Measurements from ENCODE around the gene AGL. TPM values are rescaled to one million over a fixed set of nuclear protein-coding genes. Genes with fewer than 3 reads are reported as not detected.
"Not testable (repeated sequence)": the region's sequence is repeated elsewhere in the genome, so short reads cannot be mapped to it uniquely, and the experiment has no call there.

AGL gene
- total RNA-seq, 1 donor from 2014 or later = 26.4 TPM

DNA sequence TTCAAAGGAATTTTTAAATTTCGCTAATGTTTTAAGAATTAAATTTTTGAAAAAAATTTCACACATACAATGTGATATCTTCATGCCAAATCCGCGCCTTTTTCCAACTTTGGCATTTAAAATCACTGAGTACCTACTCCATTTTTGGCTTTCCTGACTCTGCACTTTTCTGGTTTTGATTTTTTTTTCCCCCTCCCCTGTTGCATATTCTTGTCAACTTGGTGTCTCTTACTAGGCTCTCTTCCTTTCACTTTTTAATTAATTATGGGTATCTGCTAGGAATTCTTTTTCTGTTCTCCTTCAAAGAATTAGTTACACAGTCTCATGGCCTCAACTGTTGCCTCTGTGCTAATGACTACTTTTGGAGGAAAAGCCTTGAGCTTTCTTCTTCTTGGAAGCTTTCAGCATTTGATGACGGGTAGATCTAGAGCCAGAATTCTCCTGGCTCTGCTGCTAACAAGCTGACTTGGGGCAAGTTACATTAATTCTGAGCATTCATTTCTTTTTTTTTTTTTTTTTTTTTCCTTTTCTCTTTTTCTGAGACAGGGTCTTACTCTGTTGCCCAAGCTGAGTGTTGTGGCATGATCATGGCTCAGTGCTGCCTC, 1.8 kb downstream of the AGL start:
- DNase-seq (ENCODE audit: low spot score) = no peak

DNA sequence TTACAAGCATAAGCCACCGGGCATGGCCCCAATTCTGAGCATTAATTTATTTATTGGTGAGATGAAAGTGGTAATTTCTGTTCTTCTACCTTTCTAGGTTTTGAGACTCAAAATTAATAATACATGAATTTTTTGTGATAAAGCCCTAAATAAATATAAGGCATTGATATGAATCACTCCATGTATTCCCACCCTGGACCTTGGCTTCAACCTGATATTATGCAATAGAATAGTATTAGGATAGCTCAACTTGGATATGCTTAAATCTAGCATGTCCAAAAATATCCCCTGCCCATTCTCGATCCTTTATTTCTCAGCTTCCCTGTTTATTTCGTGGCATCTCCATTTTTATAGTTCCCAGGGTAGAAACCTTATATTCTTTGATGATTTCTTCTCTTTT, 2.5 kb downstream of the AGL start:
- no peak for DNase-seq (ENCODE audit: low spot score)

DNA sequence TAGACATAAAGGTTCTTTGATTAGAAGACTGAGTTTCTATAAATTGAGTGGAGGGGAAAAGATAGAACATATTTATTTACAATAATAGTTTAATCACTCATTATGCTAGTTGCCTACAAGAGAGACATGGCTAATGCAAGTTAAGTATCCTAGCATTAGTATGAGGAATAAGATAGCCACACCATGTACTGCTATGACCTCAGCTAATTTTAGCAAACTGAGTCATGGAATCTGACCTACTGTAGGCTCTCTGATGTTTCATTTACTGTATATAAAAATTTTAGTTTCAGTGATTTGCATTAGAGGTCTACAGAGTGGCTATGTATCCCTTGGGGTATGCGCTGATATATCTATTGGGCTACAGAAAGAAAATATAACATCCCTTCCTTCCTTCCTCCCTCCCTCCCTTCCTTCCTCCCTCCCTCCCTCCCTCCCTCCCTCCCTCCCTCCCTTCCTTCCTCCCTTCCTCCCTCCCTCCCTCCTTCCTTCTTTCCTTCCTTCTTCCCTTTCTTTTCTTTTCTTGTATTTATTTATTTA, 5.8 kb downstream of the AGL start:
- no peak for DNase-seq (ENCODE audit: low spot score)

DNA sequence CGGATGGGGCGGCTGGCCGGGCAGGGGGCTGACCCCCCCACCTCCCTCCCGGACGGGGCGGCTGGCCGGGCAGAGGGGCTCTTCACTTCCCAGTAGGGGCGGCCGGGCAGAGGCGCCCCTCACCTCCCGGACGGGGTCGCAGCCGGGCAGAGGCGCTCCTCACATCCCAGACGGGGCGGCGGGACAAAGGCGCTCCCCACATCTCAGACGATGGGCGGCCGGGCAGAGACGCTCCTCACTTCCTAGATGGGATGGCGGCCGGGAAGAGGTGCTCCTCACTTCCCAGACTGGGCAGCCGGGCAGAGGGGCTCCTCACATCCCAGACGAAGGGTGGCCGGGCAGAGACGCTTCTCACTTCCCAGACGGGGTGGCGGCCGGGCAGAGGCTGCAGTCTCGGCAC, 6.9 kb downstream of the AGL start:
- not testable (repeated sequence) for DNase-seq (ENCODE audit: low spot score)

DNA sequence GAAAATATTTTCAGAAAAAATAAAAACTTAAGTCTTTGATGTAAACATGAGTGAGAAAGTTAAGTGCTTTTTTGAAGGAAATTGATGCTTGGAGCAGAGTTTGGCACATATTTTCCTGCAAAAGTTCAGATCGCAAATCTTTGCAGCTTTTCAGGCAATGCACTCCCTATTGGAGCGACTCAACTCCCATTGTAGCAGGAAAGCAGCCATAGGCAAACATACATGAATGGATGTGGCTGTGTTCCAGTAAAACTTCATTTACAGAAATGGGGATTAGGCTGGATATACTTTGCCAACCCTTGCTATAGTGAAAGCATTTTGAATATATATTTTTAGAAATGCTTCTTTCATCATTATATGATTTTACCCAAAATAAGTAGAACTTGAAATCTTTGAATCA, 8.1 kb downstream of the AGL start:
- no peak for DNase-seq (ENCODE audit: low spot score)

DNA sequence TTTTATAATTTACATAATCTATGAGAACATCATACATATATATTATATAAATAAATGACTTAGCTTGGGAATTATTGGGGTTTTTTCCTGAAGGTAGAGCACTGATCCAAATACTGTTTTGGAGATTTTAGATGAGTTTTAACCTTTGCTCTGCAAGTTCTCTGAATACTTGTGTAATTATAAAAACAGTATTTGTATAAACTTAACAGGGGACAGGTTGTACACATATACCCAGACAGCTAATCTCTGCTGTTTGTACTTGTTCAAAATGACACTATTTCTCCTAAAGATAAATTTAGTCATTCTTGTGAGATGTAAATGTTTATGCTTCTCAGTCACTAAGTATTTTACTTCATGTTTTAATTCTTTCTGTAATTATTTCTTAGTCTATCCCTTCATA, 8.7 kb downstream of the AGL start:
- no peak for DNase-seq (ENCODE audit: low spot score)

DNA sequence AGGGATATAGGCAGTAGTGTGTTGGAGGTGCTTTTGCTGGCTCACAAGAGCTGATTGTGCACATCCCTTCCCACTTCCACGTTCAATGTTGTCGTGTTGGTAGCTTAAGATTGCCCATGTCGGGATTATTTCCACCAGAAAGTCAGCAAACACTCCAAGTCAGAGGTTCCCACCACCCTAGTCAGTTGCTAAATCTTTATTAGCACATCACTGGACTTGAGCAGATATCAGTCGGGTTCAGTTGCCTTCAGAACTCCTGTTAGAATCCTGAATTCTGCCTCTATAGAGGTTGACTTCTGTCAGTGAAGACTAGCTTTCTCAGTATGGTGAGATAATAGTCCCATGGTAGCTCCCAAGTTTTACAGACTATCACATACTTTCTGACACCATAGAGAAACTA, 10.5 kb downstream of the AGL start:
- no peak for DNase-seq (ENCODE audit: low spot score)

DNA sequence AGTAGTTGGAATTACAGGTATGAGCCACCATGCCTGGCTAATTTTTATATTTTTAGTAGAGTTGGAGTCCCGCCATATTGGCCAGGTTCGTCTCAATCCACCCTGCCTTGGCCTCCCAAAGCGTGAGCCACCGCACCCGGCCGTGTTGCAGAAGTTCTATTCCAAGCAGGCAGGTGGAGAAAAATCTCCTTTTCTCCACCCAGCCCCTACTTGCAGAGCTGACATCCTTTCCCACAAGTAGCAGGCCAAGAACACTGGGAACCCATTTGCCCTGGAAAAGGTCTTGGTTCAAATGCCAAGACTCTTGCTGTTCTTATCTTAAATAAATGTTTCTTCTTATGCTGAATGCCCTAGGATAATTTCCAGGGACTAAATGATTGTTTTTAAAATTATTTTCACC, 17.5 kb downstream of the AGL start:
- DNase-seq (ENCODE audit: low spot score) = no peak

DNA sequence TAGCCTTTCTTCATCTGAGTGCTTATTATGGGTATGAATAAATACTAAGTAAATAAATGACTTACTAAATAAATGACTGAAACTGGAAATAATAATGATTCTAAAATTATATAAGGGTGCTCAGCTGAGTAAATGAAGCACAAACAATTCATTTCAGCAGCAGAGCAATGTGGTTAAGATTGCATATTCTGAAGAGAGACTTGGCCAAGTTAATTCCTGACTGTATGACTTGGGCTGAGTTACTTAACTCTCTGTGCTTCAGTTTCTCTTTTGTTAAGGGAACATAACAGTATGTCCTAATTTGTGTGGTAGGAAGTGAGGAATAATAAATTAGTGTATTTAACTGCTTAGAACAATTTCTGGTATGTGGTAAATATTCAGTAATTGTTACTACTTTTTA, 19.1 kb downstream of the AGL start:
- DNase-seq (ENCODE audit: low spot score) = no peak

DNA sequence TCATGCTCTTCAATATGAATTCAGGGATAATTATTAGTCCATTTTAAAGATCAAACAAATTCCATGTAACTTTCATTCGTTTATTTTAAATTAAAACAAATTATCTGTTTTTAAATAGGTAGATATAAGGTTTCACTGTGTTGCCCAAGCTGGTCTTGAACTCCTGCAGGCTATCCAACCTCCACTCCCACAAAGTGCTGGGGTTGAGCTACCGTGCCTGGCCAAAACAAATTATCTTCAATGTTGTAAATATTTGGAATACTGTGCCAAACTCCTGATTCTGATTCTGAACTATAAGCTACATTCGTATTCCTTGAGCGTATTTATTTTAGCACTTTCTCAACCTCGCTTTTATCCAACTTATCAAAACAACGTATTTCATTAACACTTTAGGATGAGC, 19.6 kb downstream of the AGL start:
- DNase-seq (ENCODE audit: low spot score) = no peak

DNA sequence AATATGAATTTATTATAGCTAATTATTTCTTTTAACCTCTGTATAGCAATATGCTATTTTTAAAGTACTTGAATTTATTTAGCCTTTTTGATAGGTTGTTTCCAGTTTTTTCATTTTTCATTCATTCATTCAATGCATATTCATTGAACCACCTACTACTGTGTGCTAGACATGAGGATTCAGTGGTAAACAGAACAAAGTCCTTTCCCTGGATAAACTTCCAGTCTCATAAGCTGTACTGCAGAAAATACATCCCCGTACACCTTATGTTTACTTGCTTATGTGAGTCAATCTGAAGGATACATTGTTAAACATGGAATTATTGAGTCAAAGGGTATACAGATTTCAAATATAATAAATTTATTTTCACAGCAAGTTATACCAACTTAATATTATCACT, 21.9 kb downstream of the AGL start:
- DNase-seq (ENCODE audit: low spot score) = no peak

DNA sequence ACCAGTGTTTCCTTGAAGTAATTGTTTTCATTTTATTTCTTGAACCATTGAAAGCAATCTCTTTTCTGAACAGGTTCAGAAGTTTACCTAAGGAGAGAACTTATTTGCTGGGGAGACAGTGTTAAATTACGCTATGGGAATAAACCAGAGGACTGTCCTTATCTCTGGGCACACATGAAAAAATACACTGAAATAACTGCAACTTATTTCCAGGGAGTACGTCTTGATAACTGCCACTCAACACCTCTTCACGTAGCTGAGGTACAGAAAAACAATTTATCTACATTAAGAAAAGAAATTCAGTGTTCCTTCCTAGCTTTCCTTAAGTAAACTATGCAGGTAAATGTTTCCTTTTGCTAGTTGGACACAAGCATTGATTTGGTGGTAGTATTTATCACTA, 27.4 kb downstream of the AGL start:
- DNase-seq (ENCODE audit: low spot score) = no peak

DNA sequence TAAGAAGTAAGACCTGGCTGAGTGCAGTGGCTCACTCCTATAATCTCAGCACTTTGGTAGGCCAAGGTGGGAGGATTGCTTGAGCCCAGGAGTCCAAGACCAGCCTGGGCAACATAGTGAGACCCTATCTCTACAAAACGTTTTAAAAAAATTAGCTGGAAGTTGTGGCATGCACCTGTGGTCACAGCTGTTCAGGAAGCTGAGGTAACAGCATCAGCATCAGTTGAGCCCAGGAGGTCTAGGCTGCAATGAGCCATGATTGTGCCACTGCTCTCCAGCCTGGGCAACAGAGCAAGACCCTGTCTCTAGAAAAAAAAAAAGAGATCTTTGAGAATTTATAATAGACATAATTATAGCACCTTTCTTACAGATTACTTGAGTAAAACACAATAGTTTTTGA, 36.0 kb downstream of the AGL start:
- no peak for DNase-seq (ENCODE audit: low spot score)

DNA sequence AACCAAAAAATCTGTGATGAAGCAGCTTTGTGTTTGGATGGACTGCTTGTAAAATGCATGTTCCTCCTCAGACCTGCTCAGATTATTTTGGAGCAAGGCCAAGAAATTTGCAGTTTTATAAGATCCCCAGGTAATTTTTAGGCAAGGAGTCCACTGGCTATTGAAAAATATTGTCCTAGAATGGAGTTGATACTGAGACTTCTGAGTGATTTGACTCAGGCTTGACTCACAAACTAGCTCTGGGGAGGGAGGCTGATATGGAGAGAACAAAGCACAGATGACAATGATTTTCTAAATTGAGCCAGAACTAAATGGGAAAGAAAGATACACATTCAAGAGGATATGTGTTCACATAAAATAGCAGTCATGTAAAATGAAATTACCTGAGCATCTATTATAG, 36.7 kb downstream of the AGL start:
- no peak for DNase-seq (ENCODE audit: low spot score)

DNA sequence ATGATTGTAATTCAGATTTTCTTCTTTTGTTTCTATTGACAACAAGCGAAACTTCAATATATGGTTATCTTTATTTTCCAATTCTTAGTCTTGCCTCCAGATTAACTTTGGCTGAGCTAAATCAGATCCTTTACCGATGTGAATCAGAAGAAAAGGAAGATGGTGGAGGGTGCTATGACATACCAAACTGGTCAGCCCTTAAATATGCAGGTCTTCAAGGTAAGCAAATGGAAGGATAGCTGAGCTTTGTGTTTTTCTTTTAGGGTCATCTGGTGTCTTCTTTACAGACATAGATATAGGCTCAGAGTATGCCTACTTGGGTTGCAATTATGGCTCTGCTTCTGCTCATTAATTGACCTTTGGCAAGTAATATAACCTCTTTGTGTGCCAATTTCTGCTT, 37.7 kb downstream of the AGL start:
- DNase-seq (ENCODE audit: low spot score) = no peak

DNA sequence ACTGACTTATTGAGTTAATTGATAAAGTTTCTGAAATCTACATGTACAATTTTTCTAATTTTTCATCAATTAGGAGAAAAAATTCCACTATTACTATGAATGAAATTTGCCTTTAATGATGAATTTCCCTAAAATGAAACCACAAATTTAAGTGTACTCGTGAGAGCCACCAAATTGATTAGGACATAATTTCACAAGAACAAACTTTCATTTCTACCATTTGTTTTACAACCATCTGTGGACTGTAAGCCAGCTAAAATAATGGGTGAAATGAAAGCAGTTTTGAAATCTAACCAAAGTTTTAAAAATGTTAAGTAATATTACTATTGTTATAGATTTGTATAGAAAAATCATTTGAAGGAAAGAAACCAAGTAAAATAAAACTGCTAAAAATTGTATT, 41.8 kb downstream of the AGL start:
- no peak for DNase-seq (ENCODE audit: low spot score)

DNA sequence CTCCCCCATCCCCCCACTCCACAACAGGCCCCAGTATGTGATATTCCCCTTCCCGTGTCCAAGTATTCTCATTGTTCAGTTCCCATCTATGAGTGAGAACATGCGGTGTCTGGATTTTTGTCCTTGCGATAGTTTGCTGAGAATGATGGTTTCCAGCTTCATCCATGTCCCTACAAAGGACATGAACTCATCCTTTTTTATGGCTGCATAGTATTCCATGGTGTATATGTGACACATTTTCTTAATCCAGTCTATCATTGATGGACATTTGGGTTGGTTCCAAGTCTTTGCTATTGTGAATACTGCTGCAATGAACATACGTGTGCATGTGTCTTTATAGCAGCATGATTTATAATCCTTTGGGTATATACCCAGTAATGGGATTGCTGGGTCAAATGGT, 53.1 kb downstream of the AGL start:
- not testable (repeated sequence) for DNase-seq (ENCODE audit: low spot score)

DNA sequence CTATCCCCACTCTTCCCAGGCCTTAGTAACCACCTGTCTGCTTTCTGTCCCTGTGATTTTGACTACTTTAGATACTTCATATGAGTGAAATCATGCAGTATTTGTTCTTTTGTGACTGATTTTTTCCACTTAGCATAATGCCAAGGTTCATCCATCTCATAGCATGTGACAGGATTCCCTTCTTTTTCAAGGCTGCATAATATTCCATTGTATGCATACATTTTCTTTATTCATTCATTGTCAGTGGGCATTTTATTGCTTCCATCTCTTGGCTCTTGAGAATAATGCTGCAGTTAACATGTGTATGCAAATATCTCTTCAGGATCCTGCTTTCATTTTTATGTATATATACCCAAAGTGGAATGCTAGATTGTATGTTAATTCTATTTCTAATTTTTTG, 56.4 kb downstream of the AGL start:
- no peak for DNase-seq (ENCODE audit: low spot score)

DNA sequence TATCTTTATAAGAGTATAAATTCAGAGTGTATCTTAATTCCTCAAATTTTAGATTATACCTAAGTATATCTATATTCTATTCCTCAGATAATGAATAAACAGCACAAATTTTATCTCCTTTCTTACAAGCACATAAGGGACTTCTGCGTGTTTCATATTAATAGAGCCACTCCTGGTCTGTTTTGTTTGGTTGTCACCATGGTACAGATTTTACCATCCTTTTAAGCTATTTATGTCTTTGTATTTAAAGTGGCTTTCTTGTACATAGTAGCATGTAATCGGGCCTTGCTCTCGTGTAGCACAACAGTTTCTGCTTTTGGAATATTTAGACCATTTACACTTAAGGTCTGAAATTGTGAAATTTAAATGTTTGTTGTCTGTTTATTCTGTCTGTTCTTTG, 67.1 kb downstream of the AGL start:
- DNase-seq (ENCODE audit: low spot score) = no peak

DNA sequence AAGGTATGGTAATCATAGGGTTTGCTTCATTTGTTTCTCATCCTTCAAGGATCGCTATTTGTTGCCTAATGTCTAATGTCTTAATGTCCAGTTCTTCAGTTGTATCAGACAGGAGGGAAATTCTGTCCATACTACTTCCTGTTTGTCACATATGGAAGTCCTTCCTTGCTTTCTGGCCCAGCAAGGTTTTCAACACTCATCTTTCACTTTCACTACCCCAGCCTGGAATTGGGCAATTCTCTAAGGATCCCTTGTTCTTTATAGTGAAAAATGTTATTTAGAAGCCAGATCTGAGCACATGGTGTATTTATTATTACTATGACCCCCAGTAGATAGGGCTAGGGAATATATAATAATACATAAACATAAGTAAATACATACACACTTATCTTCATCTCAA, 69.1 kb downstream of the AGL start:
- DNase-seq (ENCODE audit: low spot score) = no peak

DNA sequence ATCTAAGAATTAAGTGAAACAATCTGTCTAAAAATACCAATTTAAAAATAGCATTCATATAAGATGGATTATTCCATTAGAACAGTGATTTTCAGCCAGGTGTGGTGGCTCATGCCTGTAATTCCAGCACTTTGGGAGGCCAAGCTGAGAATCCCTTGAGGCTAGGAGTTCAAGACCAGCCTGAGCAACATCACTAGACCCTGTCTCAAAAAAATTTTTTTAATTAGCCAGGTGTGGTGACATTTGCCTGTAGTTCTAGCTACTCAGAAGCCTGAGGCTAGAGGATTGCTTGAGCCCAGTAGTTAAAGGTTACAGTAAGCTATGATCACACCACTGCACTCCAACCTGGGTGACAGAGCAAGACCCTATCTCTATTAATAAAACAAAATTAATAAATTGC, 84.6 kb downstream of the AGL start:
- no peak for DNase-seq (ENCODE audit: low spot score)

DNA sequence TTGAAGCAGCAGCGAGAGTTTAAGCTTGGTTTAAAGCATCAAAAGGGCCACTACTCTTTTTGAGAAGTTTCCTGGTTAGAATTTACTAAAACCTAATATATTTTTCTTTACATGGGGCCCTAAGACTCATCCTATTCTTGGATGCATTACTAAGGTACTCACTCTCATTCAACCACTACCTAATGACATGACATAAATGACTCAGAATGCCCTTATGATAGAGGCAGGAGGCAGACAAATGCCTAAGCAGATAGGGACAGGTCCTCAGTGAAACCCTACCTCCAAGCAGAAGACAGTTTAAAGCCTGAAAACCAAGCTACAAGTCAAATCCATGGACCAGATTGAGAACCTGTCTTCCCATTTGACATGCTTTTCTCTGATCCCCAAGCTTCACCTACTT, 85.4 kb downstream of the AGL start:
- DNase-seq (ENCODE audit: low spot score) = no peak

DNA sequence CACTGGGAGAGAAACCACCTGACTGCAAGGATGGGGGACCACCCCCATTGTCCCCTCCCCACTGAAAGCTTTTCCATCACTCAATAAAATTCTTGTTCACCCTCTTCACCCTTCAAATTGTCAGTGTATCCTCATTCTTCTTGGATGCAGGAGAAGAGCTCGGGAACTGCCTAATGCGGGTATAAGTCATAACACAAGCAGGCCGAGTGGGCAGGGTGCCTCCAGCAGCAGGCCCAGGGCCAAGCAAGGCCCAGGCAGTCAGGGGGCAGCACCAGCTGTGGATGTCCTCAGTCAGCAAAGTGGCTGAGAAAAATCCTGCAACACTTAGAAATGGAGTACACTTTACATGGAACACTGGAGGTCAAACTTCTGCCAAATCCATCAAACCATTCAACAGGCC, 85.9 kb downstream of the AGL start:
- DNase-seq (ENCODE audit: low spot score) = no peak

DNA sequence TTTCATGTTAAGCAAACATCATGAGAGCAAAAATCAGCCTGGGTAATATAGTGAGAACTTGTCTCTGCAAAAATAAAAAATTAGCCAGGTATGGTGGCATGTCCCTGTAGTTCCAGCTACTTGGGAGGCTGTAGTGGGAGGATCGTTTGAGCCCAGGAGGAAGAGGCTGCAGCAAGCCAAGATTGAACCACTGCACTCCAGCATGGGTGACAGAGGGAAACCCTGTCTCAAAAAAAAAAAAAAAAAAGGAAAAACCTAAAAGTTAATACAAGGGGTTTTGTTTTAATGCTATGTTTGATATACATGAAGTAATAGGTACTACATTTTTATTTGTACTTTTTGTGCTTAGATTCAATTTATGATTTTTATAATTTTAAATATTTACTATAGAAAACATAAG, 92.6 kb downstream of the AGL start:
- no peak for DNase-seq (ENCODE audit: low spot score)

Data from ureter (tissue), 1 donor.